ENCODE measurements around the gene MAMSTR. TPM values are rescaled to one million over a fixed set of nuclear protein-coding genes. Genes with fewer than 3 reads are reported as not detected.

MAMSTR gene
- total RNA-seq, 1 donor from 2014 or later = 1.3 TPM

GRCh38 chr19:48713041-48713863 is 6.3 kb downstream of the MAMSTR start:
- Mint-ChIP-seq H3K27ac (ENCODE audit: unreplicated experiment) (peak overlapping the region; percentile 31), H3K27me3 (ENCODE audit: unreplicated experiment) (no peaks in the 10 kb centered on the region), H3K4me3 (ENCODE audit: unreplicated experiment) (peak overlapping the region; percentile 86), H3K9me3 (ENCODE audit: unreplicated experiment) (no peaks in the 10 kb centered on the region), H3K4me1 (ENCODE audit: unreplicated experiment) (peaks cover 41% of the 10 kb centered on the region), H3K36me3 (ENCODE audit: unreplicated experiment) (no peaks in the 10 kb centered on the region)
- DNase-seq (ENCODE audit: extremely low spot score, unreplicated experiment) = no peak
- peak; percentile 38 for TF ChIP-seq CTCF (IDR thresholded peaks at IDR 0.05)

- no peak for TF ChIP-seq CTCF (IDR thresholded peaks at IDR 0.05)
- DNase-seq (ENCODE audit: extremely low spot score, unreplicated experiment) = no peak
- Mint-ChIP-seq H3K27ac (ENCODE audit: unreplicated experiment) (no peak overlapping the region), H3K36me3 (ENCODE audit: unreplicated experiment) (no peaks in the 10 kb centered on the region), H3K4me1 (ENCODE audit: unreplicated experiment) (peaks cover 31% of the 10 kb centered on the region), H3K27me3 (ENCODE audit: unreplicated experiment) (no peaks in the 10 kb centered on the region), H3K9me3 (ENCODE audit: unreplicated experiment) (no peaks in the 10 kb centered on the region), H3K4me3 (ENCODE audit: unreplicated experiment) (no peak overlapping the region)
Observed at GRCh38 chr19:48711106-48711662, 8.3 kb downstream of the MAMSTR start.

- no peak for DNase-seq (ENCODE audit: extremely low spot score, unreplicated experiment)
- no peak overlapping the region for H3K4me3 Mint-ChIP-seq (ENCODE audit: unreplicated experiment)
- H3K36me3 Mint-ChIP-seq (ENCODE audit: unreplicated experiment) = no peaks in the 10 kb centered on the region
- no peak for TF ChIP-seq CTCF (IDR thresholded peaks at IDR 0.05)
- H3K9me3 Mint-ChIP-seq (ENCODE audit: unreplicated experiment) = no peaks in the 10 kb centered on the region
- H3K27ac Mint-ChIP-seq (ENCODE audit: unreplicated experiment) = no peak overlapping the region
- H3K27me3 Mint-ChIP-seq (ENCODE audit: unreplicated experiment) = no peaks in the 10 kb centered on the region
- peaks cover 9% of the 10 kb centered on the region for H3K4me1 Mint-ChIP-seq (ENCODE audit: unreplicated experiment)
Observed at GRCh38 chr19:48708471-48708870, 11.1 kb downstream of the MAMSTR start.

GRCh38 chr19:48705431-48705830 is 14.1 kb downstream of the MAMSTR start:
- H3K9me3 Mint-ChIP-seq (ENCODE audit: unreplicated experiment) = no peaks in the 10 kb centered on the region

More at GRCh38 chr19:48705431-48705830, 14.1 kb downstream of the MAMSTR start:
- no peak for TF ChIP-seq CTCF (IDR thresholded peaks at IDR 0.05)
- peaks cover 2% of the 10 kb centered on the region for H3K4me1 Mint-ChIP-seq (ENCODE audit: unreplicated experiment)
- H3K4me3 Mint-ChIP-seq (ENCODE audit: unreplicated experiment) = no peak overlapping the region
- H3K27ac Mint-ChIP-seq (ENCODE audit: unreplicated experiment) = no peak overlapping the region
- DNase-seq (ENCODE audit: extremely low spot score, unreplicated experiment) = no peak
- H3K27me3 Mint-ChIP-seq (ENCODE audit: unreplicated experiment) = no peaks in the 10 kb centered on the region
- peaks cover 2% of the 10 kb centered on the region for H3K36me3 Mint-ChIP-seq (ENCODE audit: unreplicated experiment)

All from osteocyte (in vitro differentiated cells).